ENCODE results near the gene IFNL2. TPM values are rescaled to one million over a fixed set of nuclear protein-coding genes. Genes with fewer than 3 reads are reported as not detected.
A peak's percentile ranks its signal among the peaks of the same experiment; 100 is the strongest.

The IFNL2 gene
- total and polyA plus RNA-seq, 2 donors (not counting 1 experiment from before 2014, with no cell fraction given), result not detected

- no peaks in the 10 kb centered on the region for H3K79me2 ChIP-seq (ENCODE audit: control insufficient read depth, insufficient read depth, low read length)
- no peak for DNase-seq
- H3K4me3 Mint-ChIP-seq, result peak overlapping the region; percentile 80
- WGBS (ENCODE audit: insufficient coverage), result 92% methylated on average over 5 of the region's 6 CpGs
- peak overlapping the region; percentile 58 for H3K9ac ChIP-seq (ENCODE audit: low read length)
- H3K27ac ChIP-seq (ENCODE audit: low read length in 2 of 2), result peak overlapping the region in 1 of 2 donors; percentile 33
- CTCF ChIA-PET, result interaction anchor here (1.3 kb wide), 1 partner anchor 90 kb away, joined by 3 read pairs; no protein-coding TSS in a partner anchor
- H3K9me3 Mint-ChIP-seq (ENCODE audit: insufficient read depth), result no peaks in the 10 kb centered on the region
- H3K4me1 Mint-ChIP-seq, result peaks cover 14% of the 10 kb centered on the region
- no peaks in the 10 kb centered on the region for H4K20me1 ChIP-seq (ENCODE audit: control insufficient read depth, insufficient read depth, low read length, poor library complexity, severe bottlenecking)
- H3K36me3 ChIP-seq (replicated peaks in 1 of 2; ENCODE audit: control extremely low read depth in 1 of 2, control insufficient read depth in 1 of 2, extremely low read depth in 1 of 2, insufficient read depth in 2 of 2, low read length in 1 of 2), result no peaks in the 10 kb centered on the region
- peaks cover 8 to 12% of the 10 kb centered on the region in 2 donors for H3K4me1 ChIP-seq (ENCODE audit: control insufficient read depth in 2 of 2, insufficient read depth in 2 of 2, low read length in 2 of 2)
- POLR2A ChIA-PET, result no interaction called here
- H3K9me3 ChIP-seq (ENCODE audit: control extremely low read depth in 1 of 3, control insufficient read depth in 2 of 3, insufficient read depth in 1 of 3, low read length in 2 of 3), result no peaks in the 10 kb centered on the region
- intact Hi-C loops (cut with micrococcal nuclease), result no loop called here
- H2AFZ ChIP-seq (ENCODE audit: insufficient read depth, low read depth, low read length, poor library complexity, severe bottlenecking), result peak overlapping the region; percentile 88
- ATAC-seq (ENCODE audit: low read depth), result no peak
- peak overlapping the region in 4 of 5 experiments; percentile 11 to 41 (median 32) for H3K4me3 ChIP-seq (ENCODE audit: control extremely low read depth in 1 of 5, extremely low read depth in 1 of 5, insufficient read depth in 1 of 5, low read depth in 2 of 5, low read length in 4 of 5)
- H3K27me3 ChIP-seq (replicated peaks in 1 of 4; ENCODE audit: control extremely low read depth in 1 of 4, control insufficient read depth in 3 of 4, insufficient read depth in 4 of 4, low read length in 3 of 4), result no peaks in the 10 kb centered on the region
- peaks cover 1% of the 10 kb centered on the region for H3K27me3 Mint-ChIP-seq
- no peak for TF ChIP-seq CTCF (IDR thresholded peaks at IDR 0.05)
- no peak for TF ChIP-seq EZH2 (IDR thresholded peaks at IDR 0.05; ENCODE audit: borderline replicate concordance, insufficient read depth, low read depth, low read length, poor library complexity, severe bottlenecking)
- H3K4me2 ChIP-seq (replicated peaks; ENCODE audit: low read depth, low read length, poor library complexity, severe bottlenecking), result peak overlapping the region; percentile 78
- H3K27ac Mint-ChIP-seq, result no peak overlapping the region
Measured at GRCh38 chr19:39238209-39238608, 30.0 kb upstream of the IFNL2 start.

- Mint-ChIP-seq H3K4me3 (no peak overlapping the region), H3K27ac (no peak overlapping the region), H3K27me3 (peaks cover 4% of the 10 kb centered on the region), H3K4me1 (peaks cover 14% of the 10 kb centered on the region), H3K9me3 (ENCODE audit: insufficient read depth) (no peaks in the 10 kb centered on the region)
- Histone ChIP-seq H4K20me1 (ENCODE audit: control insufficient read depth, insufficient read depth, low read length, poor library complexity, severe bottlenecking) (no peaks in the 10 kb centered on the region), H3K36me3 (replicated peaks in 1 of 2; ENCODE audit: control extremely low read depth in 1 of 2, control insufficient read depth in 1 of 2, extremely low read depth in 1 of 2, insufficient read depth in 2 of 2, low read length in 1 of 2) (no peaks in the 10 kb centered on the region), H3K9me3 (ENCODE audit: control extremely low read depth in 1 of 3, control insufficient read depth in 2 of 3, insufficient read depth in 1 of 3, low read length in 2 of 3) (no peaks in the 10 kb centered on the region), H3K4me3 (ENCODE audit: control extremely low read depth in 1 of 5, extremely low read depth in 1 of 5, insufficient read depth in 1 of 5, low read depth in 2 of 5, low read length in 4 of 5) (no peak overlapping the region), H3K4me2 (replicated peaks; ENCODE audit: low read depth, low read length, poor library complexity, severe bottlenecking) (no peak overlapping the region), H3K27ac (ENCODE audit: low read length in 2 of 2) (no peak overlapping the region), H3K27me3 (replicated peaks in 1 of 4; ENCODE audit: control extremely low read depth in 1 of 4, control insufficient read depth in 3 of 4, insufficient read depth in 4 of 4, low read length in 3 of 4) (no peaks in the 10 kb centered on the region), H2AFZ (ENCODE audit: insufficient read depth, low read depth, low read length, poor library complexity, severe bottlenecking) (peak overlapping the region; percentile 3), H3K9ac (ENCODE audit: low read length) (no peak overlapping the region), H3K79me2 (ENCODE audit: control insufficient read depth, insufficient read depth, low read length) (no peaks in the 10 kb centered on the region), H3K4me1 (ENCODE audit: control insufficient read depth in 2 of 2, insufficient read depth in 2 of 2, low read length in 2 of 2) (peaks cover 8 to 12% of the 10 kb centered on the region in 2 donors)
- POLR2A ChIA-PET, result interaction anchor here (0.7 kb wide), 1 partner anchor 77 kb away, joined by 3 read pairs; no protein-coding TSS in a partner anchor
- 94% methylated on average over 5 of the region's 6 CpGs for WGBS (ENCODE audit: insufficient coverage)
- no peak for DNase-seq
- ATAC-seq (ENCODE audit: low read depth), result no peak
- TF ChIP-seq EZH2 (IDR thresholded peaks at IDR 0.05; ENCODE audit: borderline replicate concordance, insufficient read depth, low read depth, low read length, poor library complexity, severe bottlenecking) (no peak), CTCF (IDR thresholded peaks at IDR 0.05) (no peak)
- CTCF ChIA-PET, result no interaction called here
- intact Hi-C loops (cut with micrococcal nuclease), result no loop called here
Measured at GRCh38 chr19:39238944-39239343, 29.3 kb upstream of the IFNL2 start.

All from B cell (primary cell).